RWPE2 (cell line): ENCODE data around the gene DRICH1.

Source experiments
- ATAC-seq: fragments of 200-7000 bp; cut with Tn5 transposase; 3 replicates; pipeline ENCODE4 v1.9.1; 2021; ENCODE audit warnings: low read depth
- DNase-seq: peaks from one replicate; pipeline ENCODE4 v3.0.0-alpha.2; 2020; ENCODE audit warnings: low spot score
- H3K27ac ChIP-seq: fragments of 450-650 bp; 2 replicates; pipeline ENCODE4 v1.5.1; 2017; ENCODE audit warnings: mild to moderate bottlenecking; ENCODE audit not compliant: poor library complexity, severe bottlenecking
- H3K27me3 ChIP-seq: fragments of 250-450 bp; sonication (Bioruptor Pico); 2 replicates; pipeline ENCODE4 v1.5.1; 2021; ENCODE audit warnings: mild to moderate bottlenecking, moderate library complexity; ENCODE audit not compliant: insufficient read depth, poor library complexity, severe bottlenecking
- H3K36me3 ChIP-seq: fragments of 250-450 bp; sonication (Bioruptor Pico); 2 replicates; pipeline ENCODE4 v1.5.1; 2020; ENCODE audit warnings: low read depth, mild to moderate bottlenecking, moderate library complexity
- H3K4me1 ChIP-seq: fragments of 250-450 bp; sonication (Bioruptor Pico); 2 replicates; pipeline ENCODE4 v1.5.1; 2021; ENCODE audit warnings: mild to moderate bottlenecking, moderate library complexity; ENCODE audit not compliant: insufficient read depth, poor library complexity, severe bottlenecking
- H3K4me3 ChIP-seq: fragments of 250-450 bp; sonication (Bioruptor Pico); 2 replicates; pipeline ENCODE4 v1.5.1; 2021; ENCODE audit warnings: mild to moderate bottlenecking, moderate library complexity; ENCODE audit not compliant: severe bottlenecking
- H3K9me3 ChIP-seq: fragments of 250-450 bp; sonication (Bioruptor Pico); 2 replicates; pipeline ENCODE4 v1.5.1; 2021; ENCODE audit warnings: mild to moderate bottlenecking, moderate library complexity; ENCODE audit not compliant: severe bottlenecking
- CTCF ChIP-seq: fragments of 450-650 bp; IDR thresholded peaks from one replicate; pipeline ENCODE4 v1.5.1; 2017; ENCODE audit warnings: mild to moderate bottlenecking, moderate library complexity; ENCODE audit not compliant: poor library complexity, severe bottlenecking

DRICH1 gene

GRCh38 chr22:23580576-23581259, 51.4 kb downstream of the DRICH1 start:
- ATAC-seq (no peak), DNase-seq (no peak)
- no peak for TF ChIP-seq CTCF
- H3K9me3 ChIP-seq = no peaks in the 10 kb centered on the region
- H3K4me3 ChIP-seq = no peak overlapping the region
- no peaks in the 10 kb centered on the region for H3K4me1 ChIP-seq
- H3K27me3 ChIP-seq = no peaks in the 10 kb centered on the region
- no peak overlapping the region for H3K27ac ChIP-seq
- no peaks in the 10 kb centered on the region for H3K36me3 ChIP-seq

- TF ChIP-seq CTCF = no peak
- DNase-seq (no peak), ATAC-seq (no peak)
- H3K27ac ChIP-seq = no peak within 1 kb of the TSS
- H3K27me3 ChIP-seq = no peaks in the 10 kb centered on the region
- no peaks in the 10 kb centered on the region for H3K9me3 ChIP-seq
- H3K4me1 ChIP-seq = no peaks in the 10 kb centered on the region
- H3K4me3 ChIP-seq = no peak within 1 kb of the TSS
- no peaks in the 10 kb centered on the region for H3K36me3 ChIP-seq
Observed at GRCh38 chr22:23579870-23580575, 52.1 kb downstream of the DRICH1 start, which contains the start of gene IGLL1. IGLL1 (minus strand) TSS chr22:23580290; CDS start chr22:23580190, 100 bp downstream.

GRCh38 chr22:23579280-23579679, 52.8 kb downstream of the DRICH1 start:
- no peaks in the 10 kb centered on the region for H3K27me3 ChIP-seq
- ATAC-seq = no peak
- no peaks in the 10 kb centered on the region for H3K9me3 ChIP-seq
- H3K27ac ChIP-seq = no peak overlapping the region
- H3K4me3 ChIP-seq = no peak overlapping the region
- no peak for TF ChIP-seq CTCF
- DNase-seq = no peak
- no peaks in the 10 kb centered on the region for H3K36me3 ChIP-seq
- H3K4me1 ChIP-seq = no peaks in the 10 kb centered on the region

- Histone ChIP-seq H3K27ac (no peak overlapping the region), H3K4me3 (no peak overlapping the region), H3K4me1 (no peaks in the 10 kb centered on the region), H3K36me3 (no peaks in the 10 kb centered on the region), H3K9me3 (no peaks in the 10 kb centered on the region), H3K27me3 (no peaks in the 10 kb centered on the region)
- TF ChIP-seq CTCF = no peak
- ATAC-seq (no peak), DNase-seq (no peak)
Observed at GRCh38 chr22:23578306-23578705, 53.8 kb downstream of the DRICH1 start.

- no peak for TF ChIP-seq CTCF
- Histone ChIP-seq H3K4me1 (no peaks in the 10 kb centered on the region), H3K36me3 (no peaks in the 10 kb centered on the region), H3K27me3 (no peaks in the 10 kb centered on the region), H3K9me3 (no peaks in the 10 kb centered on the region), H3K4me3 (no peak overlapping the region), H3K27ac (no peak overlapping the region)
- DNase-seq = no peak
- no peak for ATAC-seq
Observed at GRCh38 chr22:23576681-23577080, 55.4 kb downstream of the DRICH1 start.
